IPS-18a (cell line): ENCODE data around the gene ROBO3.

Experiments
- H3K27ac ChIP-seq: one replicate; pipeline ENCODE4 v1.5.1; 2013; ENCODE audit warnings: low read length
- H3K27me3 ChIP-seq: one replicate; pipeline ENCODE4 v1.6.1; 2013; ENCODE audit warnings: mild to moderate bottlenecking, low read length; ENCODE audit not compliant: control insufficient read depth, insufficient read depth
- H3K36me3 ChIP-seq: one replicate; pipeline ENCODE4 v1.6.1; 2013; ENCODE audit warnings: low read depth, low read length; ENCODE audit not compliant: control insufficient read depth
- H3K4me1 ChIP-seq: one replicate; pipeline ENCODE4 v1.6.1; 2013; ENCODE audit warnings: low read depth, low read length; ENCODE audit not compliant: control insufficient read depth
- H3K4me3 ChIP-seq: one replicate; pipeline ENCODE4 v1.5.1; 2013; ENCODE audit warnings: low read length
- H3K9ac ChIP-seq: one replicate; pipeline ENCODE4 v1.6.1; 2013; ENCODE audit warnings: mild to moderate bottlenecking, low read length, moderate library complexity
- H3K9me3 ChIP-seq: one replicate; pipeline ENCODE4 v1.6.1; 2013; ENCODE audit warnings: low read depth, low read length; ENCODE audit not compliant: control insufficient read depth

ROBO3 gene

GRCh38 chr11:124865181-124865901 lies at the start of gene ROBO3:
ROBO3 (plus strand) TSS chr11:124865432; CDS start chr11:124865578, 146 bp downstream.
- Histone ChIP-seq H3K9me3 (no peaks in the 10 kb centered on the region), H3K4me1 (peaks cover 10% of the 10 kb centered on the region), H3K4me3 (peak within 1 kb of the TSS; percentile 38), H3K27ac (no peak within 1 kb of the TSS), H3K36me3 (no peaks in the 10 kb centered on the region), H3K27me3 (peaks cover 100% of the 10 kb centered on the region), H3K9ac (no peak within 1 kb of the TSS)

GRCh38 chr11:124817036-124817435 lies 48.2 kb upstream of the ROBO3 start:
- H3K36me3 ChIP-seq = no peaks in the 10 kb centered on the region
- no peak overlapping the region for H3K4me3 ChIP-seq
- H3K27ac ChIP-seq = no peak overlapping the region

GRCh38 chr11:124821995-124822730 lies 43.1 kb upstream of the ROBO3 start:
- Histone ChIP-seq H3K9me3 (no peaks in the 10 kb centered on the region), H3K4me3 (no peak overlapping the region), H3K36me3 (no peaks in the 10 kb centered on the region), H3K27me3 (no peaks in the 10 kb centered on the region), H3K27ac (no peak overlapping the region), H3K9ac (no peak overlapping the region), H3K4me1 (no peaks in the 10 kb centered on the region)

More at GRCh38 chr11:124817036-124817435, 48.2 kb upstream of the ROBO3 start:
- no peak overlapping the region for H3K9ac ChIP-seq
- no peaks in the 10 kb centered on the region for H3K4me1 ChIP-seq
- H3K9me3 ChIP-seq = no peaks in the 10 kb centered on the region
- no peaks in the 10 kb centered on the region for H3K27me3 ChIP-seq

- Histone ChIP-seq H3K27ac (no peak overlapping the region), H3K36me3 (no peaks in the 10 kb centered on the region), H3K9me3 (no peaks in the 10 kb centered on the region), H3K4me1 (no peaks in the 10 kb centered on the region), H3K4me3 (no peak overlapping the region), H3K27me3 (no peaks in the 10 kb centered on the region), H3K9ac (no peak overlapping the region)
These were observed 41.5 kb upstream of the ROBO3 start for GRCh38 chr11:124823512-124824376.

- Histone ChIP-seq H3K27ac (no peak overlapping the region), H3K4me3 (no peak overlapping the region), H3K27me3 (peaks cover 7% of the 10 kb centered on the region), H3K36me3 (no peaks in the 10 kb centered on the region), H3K9me3 (no peaks in the 10 kb centered on the region), H3K9ac (no peak overlapping the region), H3K4me1 (no peaks in the 10 kb centered on the region)
These were observed 39.4 kb upstream of the ROBO3 start for GRCh38 chr11:124825876-124826275.

GRCh38 chr11:124829986-124830385 lies 35.2 kb upstream of the ROBO3 start:
- H3K9ac ChIP-seq = no peak overlapping the region
- H3K4me1 ChIP-seq = peaks cover 4% of the 10 kb centered on the region
- no peak overlapping the region for H3K27ac ChIP-seq
- H3K36me3 ChIP-seq = no peaks in the 10 kb centered on the region
- peaks cover 7% of the 10 kb centered on the region for H3K27me3 ChIP-seq
- no peaks in the 10 kb centered on the region for H3K9me3 ChIP-seq
- no peak overlapping the region for H3K4me3 ChIP-seq

GRCh38 chr11:124830749-124831148 lies 34.5 kb upstream of the ROBO3 start:
- Histone ChIP-seq H3K9ac (no peak overlapping the region), H3K27ac (no peak overlapping the region), H3K4me3 (no peak overlapping the region), H3K4me1 (peaks cover 4% of the 10 kb centered on the region), H3K9me3 (no peaks in the 10 kb centered on the region), H3K27me3 (peaks cover 7% of the 10 kb centered on the region), H3K36me3 (no peaks in the 10 kb centered on the region)

GRCh38 chr11:124831897-124832296 lies 33.3 kb upstream of the ROBO3 start:
- H3K27me3 ChIP-seq = peaks cover 18% of the 10 kb centered on the region
- peaks cover 4% of the 10 kb centered on the region for H3K4me1 ChIP-seq
- H3K9me3 ChIP-seq = no peaks in the 10 kb centered on the region
- no peak overlapping the region for H3K27ac ChIP-seq
- no peaks in the 10 kb centered on the region for H3K36me3 ChIP-seq
- H3K4me3 ChIP-seq = no peak overlapping the region
- no peak overlapping the region for H3K9ac ChIP-seq

GRCh38 chr11:124832571-124832970 lies 32.7 kb upstream of the ROBO3 start:
- Histone ChIP-seq H3K4me3 (no peak overlapping the region), H3K9ac (no peak overlapping the region), H3K27ac (no peak overlapping the region), H3K36me3 (no peaks in the 10 kb centered on the region), H3K27me3 (peaks cover 24% of the 10 kb centered on the region), H3K4me1 (peaks cover 9% of the 10 kb centered on the region), H3K9me3 (no peaks in the 10 kb centered on the region)

- H3K27me3 ChIP-seq = peaks cover 43% of the 10 kb centered on the region
- H3K27ac ChIP-seq = no peak overlapping the region
- no peak overlapping the region for H3K4me3 ChIP-seq
- H3K4me1 ChIP-seq = peaks cover 9% of the 10 kb centered on the region
- H3K9ac ChIP-seq = no peak overlapping the region
- no peaks in the 10 kb centered on the region for H3K36me3 ChIP-seq
- H3K9me3 ChIP-seq = no peaks in the 10 kb centered on the region
These were observed 30.6 kb upstream of the ROBO3 start for GRCh38 chr11:124834526-124835180.

GRCh38 chr11:124835918-124836317 lies 29.3 kb upstream of the ROBO3 start:
- Histone ChIP-seq H3K27me3 (peaks cover 51% of the 10 kb centered on the region), H3K9me3 (no peaks in the 10 kb centered on the region), H3K9ac (no peak overlapping the region), H3K27ac (no peak overlapping the region), H3K36me3 (no peaks in the 10 kb centered on the region), H3K4me3 (no peak overlapping the region), H3K4me1 (peaks cover 14% of the 10 kb centered on the region)
